ENCODE results near the gene ARHGAP10. TPM values are rescaled to one million over a fixed set of nuclear protein-coding genes. Genes with fewer than 3 reads are reported as not detected.

ARHGAP10 gene
- total RNA-seq, 2 experiments from 2014 or later: 6.1 to 6.2 TPM

GRCh38 chr4:147799986-147800555, 68.2 kb downstream of the ARHGAP10 start:
- ChIA-PET CTCF (interaction anchor here (0.6 to 1.0 kb wide), 2 partner anchors 64 to 75 kb away, joined by 3 to 4 read pairs; no protein-coding TSS in a partner anchor), POLR2A (no interaction called here)
- Mint-ChIP-seq H3K27ac (no peak overlapping the region), H3K27me3 (no peaks in the 10 kb centered on the region), H3K9me3 (ENCODE audit: low read depth) (no peaks in the 10 kb centered on the region), H3K4me1 (peaks cover 21% of the 10 kb centered on the region), H3K4me3 (no peak overlapping the region), H3K36me3 (ENCODE audit: low read depth) (no peaks in the 10 kb centered on the region)
- peak; percentile 80 for DNase-seq
- intact Hi-C loops (cut with DNase I, micrococcal nuclease): loop anchor here in 1 of 2 experiments (2.0 to 5.0 kb wide), 3 partner anchors 47 to 173 kb away; partner anchors contain the start of gene ARHGAP10
- peak; percentile 97 for ATAC-seq

DNA sequence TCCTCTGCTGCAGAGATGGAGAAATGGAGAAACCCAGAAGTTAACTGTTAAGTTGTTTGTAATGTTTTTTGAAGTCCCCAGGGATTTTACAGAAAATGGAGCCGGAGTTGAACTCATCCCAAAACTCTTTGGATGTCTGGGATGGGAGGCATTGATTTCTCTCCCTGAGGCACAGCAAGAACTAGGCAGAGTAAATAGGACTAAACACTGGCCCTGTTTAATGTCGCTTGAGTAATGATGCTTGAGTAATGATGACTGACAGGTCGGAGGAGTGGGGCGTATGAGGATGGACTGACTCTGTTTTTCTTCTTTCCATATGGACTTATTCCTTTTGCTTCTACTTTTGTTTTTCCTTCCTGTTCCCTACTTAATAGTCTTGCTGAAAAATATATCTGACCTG, 69.9 kb downstream of the ARHGAP10 start:
- Mint-ChIP-seq H3K27ac (no peak overlapping the region), H3K4me1 (peaks cover 17% of the 10 kb centered on the region), H3K9me3 (ENCODE audit: low read depth) (no peaks in the 10 kb centered on the region), H3K36me3 (ENCODE audit: low read depth) (no peaks in the 10 kb centered on the region), H3K4me3 (no peak overlapping the region), H3K27me3 (no peaks in the 10 kb centered on the region)
- intact Hi-C loops (cut with DNase I, micrococcal nuclease): loop anchor here in 1 of 2 experiments (2.0 to 5.0 kb wide), 3 partner anchors 45 to 175 kb away; partner anchors contain the start of gene ARHGAP10
- ATAC-seq (no peak), DNase-seq (no peak)
- ChIA-PET CTCF (no interaction called here), POLR2A (no interaction called here)

GRCh38 chr4:147802346-147802745, 70.5 kb downstream of the ARHGAP10 start:
- Mint-ChIP-seq H3K36me3 (ENCODE audit: low read depth) (no peaks in the 10 kb centered on the region), H3K4me1 (peaks cover 17% of the 10 kb centered on the region), H3K27me3 (no peaks in the 10 kb centered on the region), H3K27ac (no peak overlapping the region), H3K4me3 (no peak overlapping the region), H3K9me3 (ENCODE audit: low read depth) (no peaks in the 10 kb centered on the region)
- no peak for ATAC-seq
- intact Hi-C loops (cut with DNase I, micrococcal nuclease): loop anchor here in 1 of 2 experiments (5.0 kb wide), 1 partner anchor 175 kb away; no protein-coding TSS in a partner anchor
- ChIA-PET CTCF (no interaction called here), POLR2A (no interaction called here)
- no peak for DNase-seq

GRCh38 chr4:147805946-147806345, 74.1 kb downstream of the ARHGAP10 start:
- H3K27ac Mint-ChIP-seq: no peak overlapping the region
- H3K9me3 Mint-ChIP-seq (ENCODE audit: low read depth): no peaks in the 10 kb centered on the region
- DNase-seq: no peak
- H3K27me3 Mint-ChIP-seq: no peaks in the 10 kb centered on the region
- no peak for ATAC-seq
- H3K4me1 Mint-ChIP-seq: peaks cover 4% of the 10 kb centered on the region
- no peak overlapping the region for H3K4me3 Mint-ChIP-seq
- intact Hi-C loops (cut with DNase I, micrococcal nuclease): no loop called here
- ChIA-PET CTCF (no interaction called here), POLR2A (no interaction called here)
- H3K36me3 Mint-ChIP-seq (ENCODE audit: low read depth): no peaks in the 10 kb centered on the region

- no peaks in the 10 kb centered on the region for H3K27me3 Mint-ChIP-seq
Measured at GRCh38 chr4:147808447-147808846, 76.6 kb downstream of the ARHGAP10 start.

DNA sequence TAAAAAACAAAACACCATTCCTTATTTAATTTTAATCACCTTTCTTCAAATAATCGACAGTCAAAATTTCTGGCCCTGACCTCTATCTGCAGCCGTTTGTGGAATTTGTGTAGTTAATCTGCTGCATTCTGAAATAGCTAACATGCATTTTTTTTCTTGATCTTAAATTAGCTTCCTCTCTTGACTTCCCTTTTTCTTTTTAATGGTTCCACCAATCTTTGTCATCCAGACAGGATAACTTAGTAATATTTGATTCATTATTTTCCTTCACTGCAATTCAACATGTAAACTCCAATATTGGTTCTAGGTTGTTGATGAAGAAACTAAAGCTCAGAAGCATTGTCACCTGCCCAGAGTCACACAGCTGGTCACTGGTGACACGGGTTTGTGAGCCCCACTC, 77.3 kb downstream of the ARHGAP10 start:
- Mint-ChIP-seq H3K36me3 (ENCODE audit: low read depth) (no peaks in the 10 kb centered on the region), H3K27me3 (no peaks in the 10 kb centered on the region), H3K4me1 (peaks cover 2% of the 10 kb centered on the region), H3K4me3 (no peak overlapping the region), H3K9me3 (ENCODE audit: low read depth) (no peaks in the 10 kb centered on the region), H3K27ac (no peak overlapping the region)
- ChIA-PET POLR2A (no interaction called here), CTCF (interaction anchor here (1.4 kb wide), 1 partner anchor 36 kb away, joined by 3 read pairs; no protein-coding TSS in a partner anchor)
- intact Hi-C loops (cut with DNase I, micrococcal nuclease): no loop called here
- no peak for ATAC-seq
- no peak for DNase-seq

More at GRCh38 chr4:147808447-147808846, 76.6 kb downstream of the ARHGAP10 start:
- H3K27ac Mint-ChIP-seq: no peak overlapping the region
- intact Hi-C loops (cut with DNase I, micrococcal nuclease): no loop called here
- DNase-seq (no peak), ATAC-seq (no peak)
- H3K4me3 Mint-ChIP-seq: no peak overlapping the region
- ChIA-PET POLR2A (no interaction called here), CTCF (interaction anchor here (1.4 kb wide), 1 partner anchor 37 kb away, joined by 3 read pairs; no protein-coding TSS in a partner anchor)
- peaks cover 2% of the 10 kb centered on the region for H3K4me1 Mint-ChIP-seq
- H3K36me3 Mint-ChIP-seq (ENCODE audit: low read depth): no peaks in the 10 kb centered on the region
- H3K9me3 Mint-ChIP-seq (ENCODE audit: low read depth): no peaks in the 10 kb centered on the region

DNA sequence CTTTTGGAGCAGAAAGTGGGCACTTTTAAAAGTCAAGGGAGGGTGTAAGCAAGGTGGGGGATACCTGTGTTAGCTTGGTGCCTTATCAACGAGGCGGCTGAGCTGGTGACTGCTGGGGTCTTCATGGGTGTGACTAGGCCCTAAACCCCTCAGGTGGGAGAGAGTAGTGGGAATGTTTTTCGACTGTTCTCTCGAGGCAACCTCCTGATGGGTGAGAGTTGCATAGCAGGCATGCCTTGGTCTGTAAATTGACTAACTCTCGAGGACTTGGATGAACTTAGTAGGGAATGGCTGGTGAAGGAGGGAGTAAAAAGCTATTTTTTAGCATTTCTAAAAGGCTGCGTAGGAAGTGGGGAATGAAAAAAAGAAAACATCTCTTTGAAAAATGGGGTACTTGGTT, 80.0 kb downstream of the ARHGAP10 start:
- ChIA-PET CTCF (interaction anchor here (0.6 kb wide), 2 partner anchors 90 to 210 kb away, joined by 3 read pairs; no protein-coding TSS in a partner anchor), POLR2A (no interaction called here)
- DNase-seq (no peak), ATAC-seq (no peak)
- intact Hi-C loops (cut with DNase I, micrococcal nuclease): no loop called here
- Mint-ChIP-seq H3K4me1 (peaks cover 10% of the 10 kb centered on the region), H3K9me3 (ENCODE audit: low read depth) (no peaks in the 10 kb centered on the region), H3K27ac (no peak overlapping the region), H3K27me3 (no peaks in the 10 kb centered on the region), H3K4me3 (no peak overlapping the region), H3K36me3 (ENCODE audit: low read depth) (no peaks in the 10 kb centered on the region)

GRCh38 chr4:147813109-147813773, 81.4 kb downstream of the ARHGAP10 start:
- DNase-seq (no peak), ATAC-seq (no peak)
- no peaks in the 10 kb centered on the region for H3K9me3 Mint-ChIP-seq (ENCODE audit: low read depth)
- no peaks in the 10 kb centered on the region for H3K36me3 Mint-ChIP-seq (ENCODE audit: low read depth)
- H3K4me1 Mint-ChIP-seq: peaks cover 10% of the 10 kb centered on the region
- H3K27me3 Mint-ChIP-seq: no peaks in the 10 kb centered on the region
- no peak overlapping the region for H3K4me3 Mint-ChIP-seq
- ChIA-PET CTCF (interaction anchor here (0.6 to 1.5 kb wide), 3 partner anchors 53 to 763 kb away, joined by 3 to 4 read pairs (median 3); no protein-coding TSS in a partner anchor), POLR2A (no interaction called here)
- intact Hi-C loops (cut with DNase I, micrococcal nuclease): no loop called here
- no peak overlapping the region for H3K27ac Mint-ChIP-seq

GRCh38 chr4:147813973-147814372, 82.1 kb downstream of the ARHGAP10 start:
- Mint-ChIP-seq H3K27ac (no peak overlapping the region), H3K27me3 (no peaks in the 10 kb centered on the region), H3K36me3 (ENCODE audit: low read depth) (no peaks in the 10 kb centered on the region), H3K9me3 (ENCODE audit: low read depth) (no peaks in the 10 kb centered on the region), H3K4me1 (peaks cover 8% of the 10 kb centered on the region), H3K4me3 (no peak overlapping the region)
- DNase-seq (no peak), ATAC-seq (no peak)
- intact Hi-C loops (cut with DNase I, micrococcal nuclease): no loop called here
- POLR2A ChIA-PET: no interaction called here
- CTCF ChIA-PET: interaction anchor here (0.6 to 1.5 kb wide), 3 partner anchors 53 to 542 kb away, joined by 3 to 4 read pairs (median 3); no protein-coding TSS in a partner anchor

GRCh38 chr4:147814376-147814775, 82.5 kb downstream of the ARHGAP10 start:
- ChIA-PET POLR2A (no interaction called here), CTCF (interaction anchor here (0.6 to 1.5 kb wide), 2 partner anchors 52 to 543 kb away, joined by 3 to 4 read pairs; no protein-coding TSS in a partner anchor)
- H3K27ac Mint-ChIP-seq: no peak overlapping the region
- intact Hi-C loops (cut with DNase I, micrococcal nuclease): no loop called here
- DNase-seq (no peak), ATAC-seq (no peak)
- H3K27me3 Mint-ChIP-seq: no peaks in the 10 kb centered on the region
- H3K36me3 Mint-ChIP-seq (ENCODE audit: low read depth): no peaks in the 10 kb centered on the region
- H3K9me3 Mint-ChIP-seq (ENCODE audit: low read depth): no peaks in the 10 kb centered on the region
- H3K4me1 Mint-ChIP-seq: peaks cover 8% of the 10 kb centered on the region
- no peak overlapping the region for H3K4me3 Mint-ChIP-seq

- Mint-ChIP-seq H3K4me3 (no peak overlapping the region), H3K27me3 (no peaks in the 10 kb centered on the region), H3K27ac (no peak overlapping the region), H3K9me3 (ENCODE audit: low read depth) (no peaks in the 10 kb centered on the region), H3K4me1 (peaks cover 8% of the 10 kb centered on the region), H3K36me3 (ENCODE audit: low read depth) (no peaks in the 10 kb centered on the region)
- CTCF ChIA-PET: interaction anchor here (1.3 kb wide), 2 partner anchors 50 to 51 kb away, joined by 3 to 4 read pairs; no protein-coding TSS in a partner anchor
- DNase-seq (no peak), ATAC-seq (no peak)
- POLR2A ChIA-PET: no interaction called here
- intact Hi-C loops (cut with DNase I, micrococcal nuclease): no loop called here
Measured at GRCh38 chr4:147815741-147816140, 83.9 kb downstream of the ARHGAP10 start.
